GM19025 (cell line): Measurements from ENCODE around the gene ALOX15.

Experiments used
- ATAC-seq: cut with Tn5 transposase; IDR thresholded peaks from one replicate; pipeline ENCODE4 v1.9.1; 2021; ENCODE audit warnings: mild to moderate bottlenecking, low read depth, moderate library complexity; ENCODE audit not compliant: unreplicated experiment

Gene ALOX15

GRCh38 chr17:4582691-4583090 lies 58.8 kb downstream of the ALOX15 start:
- no peak for ATAC-seq

- no peak for ATAC-seq
Observed at GRCh38 chr17:4582101-4582501, 59.4 kb downstream of the ALOX15 start.
